ENCODE measurements around the gene ANKS1B.

GRCh38 chr12:99231031-99231430, 753.7 kb downstream of the ANKS1B start:
- TF ChIP-seq POLR2A (IDR thresholded peaks at IDR 0.05) (no peak), CTCF (IDR thresholded peaks at IDR 0.05) (no peak), EP300 (IDR thresholded peaks at IDR 0.05) (no peak)
